ENCODE measurements around the gene SLC25A41.
"Not testable (repeated sequence)": the region's sequence is repeated elsewhere in the genome, so short reads cannot be mapped to it uniquely, and the experiment has no call there.

The SLC25A41 gene

GRCh38 chr19:6459262-6460098 is 25.9 kb upstream of the SLC25A41 start, which contains the start of gene SLC25A23:
TSS of gene SLC25A23 (minus strand) at chr19:6459792. CDS start at chr19:6459628, 164 bp downstream.
- no peak for DNase-seq

- no peak for DNase-seq
Measured at GRCh38 chr19:6458695-6459261, 25.2 kb upstream of the SLC25A41 start.

- DNase-seq: no peak
Measured at GRCh38 chr19:6457958-6458694, 24.6 kb upstream of the SLC25A41 start.

GRCh38 chr19:6455924-6456323 is 22.4 kb upstream of the SLC25A41 start:
- no peak for DNase-seq

- no peak for DNase-seq
Measured at GRCh38 chr19:6453951-6454565, 20.5 kb upstream of the SLC25A41 start.

- no peak for DNase-seq
Measured at GRCh38 chr19:6452899-6453298, 19.3 kb upstream of the SLC25A41 start.

- no peak for DNase-seq
Measured at GRCh38 chr19:6452223-6452614, 18.7 kb upstream of the SLC25A41 start.

GRCh38 chr19:6451583-6452222 is 18.1 kb upstream of the SLC25A41 start:
- no peak for DNase-seq

GRCh38 chr19:6450166-6450565 is 16.6 kb upstream of the SLC25A41 start:
- no peak for DNase-seq

GRCh38 chr19:6448045-6448444 is 14.5 kb upstream of the SLC25A41 start:
- no peak for DNase-seq

- no peak for DNase-seq
Measured at GRCh38 chr19:6446452-6446851, 12.9 kb upstream of the SLC25A41 start.

GRCh38 chr19:6443986-6444385 is 10.4 kb upstream of the SLC25A41 start:
- no peak for DNase-seq

- DNase-seq: no peak
Measured at GRCh38 chr19:6442087-6442688, 8.6 kb upstream of the SLC25A41 start.

- DNase-seq: no peak
Measured at GRCh38 chr19:6440905-6441304, 7.3 kb upstream of the SLC25A41 start.

- DNase-seq: no peak
Measured at GRCh38 chr19:6439743-6440142, 6.2 kb upstream of the SLC25A41 start.

- DNase-seq: no peak
Measured at GRCh38 chr19:6433165-6433564, 398 bp downstream of the SLC25A41 start.

- DNase-seq: no peak
Measured at GRCh38 chr19:6431891-6432290, 1.7 kb downstream of the SLC25A41 start.

- no peak for DNase-seq
Measured at GRCh38 chr19:6429419-6430221, 3.9 kb downstream of the SLC25A41 start.

- not testable (repeated sequence) for DNase-seq
Measured at GRCh38 chr19:6428692-6429418, 4.7 kb downstream of the SLC25A41 start.

- no peak for DNase-seq
Measured at GRCh38 chr19:6427131-6427530, 6.4 kb downstream of the SLC25A41 start.
